Large intestine (tissue), 3 donors: Measurements from ENCODE around the gene PTTG1IP. TPM values are rescaled to one million over a fixed set of nuclear protein-coding genes. Genes with fewer than 3 reads are reported as not detected.
A peak's percentile ranks its signal among the peaks of the same experiment; 100 is the strongest.

Experiments used
- DNase-seq, 2 donors: peaks; one replicate each; pipeline versions ENCODE4 v3.0.0 to v3.0.0-alpha.2; 2013
- H3K27ac ChIP-seq: one replicate; pipeline ENCODE4 v1.5.1; 2013; ENCODE audit warnings: low read length
- H3K27me3 ChIP-seq: 2 replicates; pipeline ENCODE4 v1.6.1; 2013; ENCODE audit warnings: low read length; ENCODE audit not compliant: control insufficient read depth, insufficient read depth
- H3K36me3 ChIP-seq: 2 replicates; pipeline ENCODE4 v1.6.1; 2013; ENCODE audit warnings: low read length; ENCODE audit not compliant: control insufficient read depth, insufficient read depth
- H3K4me1 ChIP-seq: one replicate; pipeline ENCODE4 v1.6.1; 2013; ENCODE audit warnings: low read length; ENCODE audit not compliant: control insufficient read depth, insufficient read depth
- H3K4me3 ChIP-seq: one replicate; pipeline ENCODE4 v1.5.1; 2013; ENCODE audit warnings: low read length
- H3K9me3 ChIP-seq: one replicate; pipeline ENCODE4 v1.6.1; 2013; ENCODE audit warnings: mild to moderate bottlenecking, low read depth, low read length, moderate library complexity; ENCODE audit not compliant: control insufficient read depth
- WGBS: methylation state at CpG from one replicate; pipeline ENCODE4 v1.1.5; 2013; ENCODE audit warnings: low lambda C conversion rate; ENCODE audit not compliant: insufficient coverage; 5-methylcytosine and 5-hydroxymethylcytosine counted together
- polyA plus RNA-seq: library from polyadenylated mRNA; unstranded; fragments of 120-200 nt; gene quantifications from one replicate; pipeline ENCODE4 v1.2.1, GENCODE V29; 2013

PTTG1IP gene
- polyA plus RNA-seq, 1 donor, result 185 TPM

GRCh38 chr21:44858791-44859190, 14.7 kb downstream of the PTTG1IP start:
- no peak overlapping the region for H3K4me3 ChIP-seq
- no peaks in the 10 kb centered on the region for H3K27me3 ChIP-seq
- no peak overlapping the region for H3K27ac ChIP-seq
- peaks cover 1% of the 10 kb centered on the region for H3K4me1 ChIP-seq
- DNase-seq, result no peak
- H3K36me3 ChIP-seq, result peaks cover 86% of the 10 kb centered on the region
- H3K9me3 ChIP-seq, result no peaks in the 10 kb centered on the region
- WGBS, result 100% methylated on average over 1 of the region's 10 CpGs

GRCh38 chr21:44858291-44858690, 15.2 kb downstream of the PTTG1IP start:
- H3K4me3 ChIP-seq, result no peak overlapping the region
- no CpG with 5 or more reads among the region's 15 CpGs for WGBS
- no peak for DNase-seq

GRCh38 chr21:44857127-44857892, 16.2 kb downstream of the PTTG1IP start:
- Histone ChIP-seq H3K4me3 (no peak overlapping the region), H3K4me1 (peaks cover 12% of the 10 kb centered on the region), H3K27me3 (no peaks in the 10 kb centered on the region), H3K27ac (no peak overlapping the region), H3K36me3 (peaks cover 84% of the 10 kb centered on the region), H3K9me3 (no peaks in the 10 kb centered on the region)
- DNase-seq, result no peak
- no CpG with 5 or more reads among the region's 16 CpGs for WGBS

More at GRCh38 chr21:44858291-44858690, 15.2 kb downstream of the PTTG1IP start:
- Histone ChIP-seq H3K9me3 (no peaks in the 10 kb centered on the region), H3K27me3 (no peaks in the 10 kb centered on the region), H3K4me1 (peaks cover 5% of the 10 kb centered on the region), H3K36me3 (peaks cover 86% of the 10 kb centered on the region), H3K27ac (no peak overlapping the region)

- Histone ChIP-seq H3K36me3 (peaks cover 78% of the 10 kb centered on the region), H3K27me3 (no peaks in the 10 kb centered on the region), H3K4me3 (no peak overlapping the region), H3K4me1 (peaks cover 16% of the 10 kb centered on the region), H3K9me3 (peaks cover 2% of the 10 kb centered on the region), H3K27ac (no peak overlapping the region)
- DNase-seq, result no peak
- no CpG with 5 or more reads among the region's 17 CpGs for WGBS
Observed at GRCh38 chr21:44856131-44856530, 17.4 kb downstream of the PTTG1IP start.

- Histone ChIP-seq H3K36me3 (peaks cover 83% of the 10 kb centered on the region), H3K4me3 (no peak overlapping the region), H3K4me1 (peaks cover 22% of the 10 kb centered on the region), H3K27ac (no peak overlapping the region), H3K27me3 (no peaks in the 10 kb centered on the region), H3K9me3 (peaks cover 2% of the 10 kb centered on the region)
- no peak for DNase-seq
- WGBS, result no CpG with 5 or more reads among the region's 14 CpGs
Observed at GRCh38 chr21:44855572-44855971, 17.9 kb downstream of the PTTG1IP start.

GRCh38 chr21:44854664-44855446, 18.6 kb downstream of the PTTG1IP start:
- no CpG with 5 or more reads among the region's 31 CpGs for WGBS
- Histone ChIP-seq H3K4me1 (peaks cover 29% of the 10 kb centered on the region), H3K4me3 (no peak overlapping the region), H3K27ac (no peak overlapping the region), H3K27me3 (no peaks in the 10 kb centered on the region), H3K9me3 (peaks cover 2% of the 10 kb centered on the region), H3K36me3 (peaks cover 82% of the 10 kb centered on the region)
- DNase-seq, result no peak

- no peak overlapping the region for H3K4me3 ChIP-seq
- DNase-seq, result no peak
- H3K27ac ChIP-seq, result no peak overlapping the region
- no peaks in the 10 kb centered on the region for H3K27me3 ChIP-seq
- WGBS, result no CpG with 5 or more reads among the region's 14 CpGs
- H3K9me3 ChIP-seq, result peaks cover 2% of the 10 kb centered on the region
- H3K4me1 ChIP-seq, result peaks cover 30% of the 10 kb centered on the region
- peaks cover 78% of the 10 kb centered on the region for H3K36me3 ChIP-seq
Observed at GRCh38 chr21:44854391-44854663, 19.2 kb downstream of the PTTG1IP start.

- WGBS, result 40% methylated on average over 1 of the region's 34 CpGs
- H3K27me3 ChIP-seq, result no peaks in the 10 kb centered on the region
- peak in 1 of 2 donors; percentile 37 for DNase-seq
- H3K4me1 ChIP-seq, result peaks cover 35% of the 10 kb centered on the region
- H3K27ac ChIP-seq, result no peak overlapping the region
- H3K36me3 ChIP-seq, result peaks cover 78% of the 10 kb centered on the region
- no peak overlapping the region for H3K4me3 ChIP-seq
- peaks cover 7% of the 10 kb centered on the region for H3K9me3 ChIP-seq
Observed at GRCh38 chr21:44853601-44854390, 19.7 kb downstream of the PTTG1IP start.

- WGBS, result no CpG with 5 or more reads among the region's 26 CpGs
- Histone ChIP-seq H3K4me3 (no peak overlapping the region), H3K9me3 (peaks cover 8% of the 10 kb centered on the region), H3K27ac (peak overlapping the region; percentile 93), H3K36me3 (peaks cover 55% of the 10 kb centered on the region), H3K27me3 (no peaks in the 10 kb centered on the region), H3K4me1 (peaks cover 60% of the 10 kb centered on the region)
- no peak for DNase-seq
Observed at GRCh38 chr21:44850905-44851657, 22.4 kb downstream of the PTTG1IP start.
